GM23338 (cell line): ENCODE data around the gene GOSR2.

ENCODE experiments used
- CREB1 ChIP-seq: fragments of 250-450 bp; sonication (Bioruptor Pico); IDR thresholded peaks from 2 replicates; pipeline ENCODE4 v1.5.0; 2020; ENCODE audit warnings: low read depth, mild to moderate bottlenecking, moderate library complexity
- CTCF ChIP-seq, 2 experiments: fragments of 200-600 bp in 1 of 2; sonication (generic) in 1 of 2; conservative IDR thresholded peaks; 2 replicates each; pipeline versions ENCODE4 v1.5.1 to v1.6.1; 2016 to 2017; ENCODE audit warnings: antibody characterized with exemption in 2 of 2, low read depth in 2 of 2, mild to moderate bottlenecking in 2 of 2, moderate library complexity in 1 of 2
- ETS1 ChIP-seq: IDR thresholded peaks from 2 replicates; pipeline ENCODE4 v1.6.1; 2016; ENCODE audit warnings: antibody characterized with exemption
- EZH2 ChIP-seq: fragments of 200-600 bp; sonication (generic); IDR thresholded peaks from one replicate; pipeline ENCODE4 v1.8.0; 2017; ENCODE audit warnings: antibody characterized with exemption, mild to moderate bottlenecking, low read depth; ENCODE audit not compliant: unreplicated experiment
- EZH2phosphoT487 ChIP-seq: fragments of 200-600 bp; sonication (generic); IDR thresholded peaks from one replicate; pipeline ENCODE4 v1.8.1; 2018; ENCODE audit warnings: antibody characterized with exemption; ENCODE audit not compliant: unreplicated experiment
- POLR2AphosphoS5 ChIP-seq: IDR thresholded peaks from 2 replicates; pipeline ENCODE4 v1.6.1; 2016; ENCODE audit warnings: antibody characterized with exemption, low read depth
- REST ChIP-seq: IDR thresholded peaks from one replicate; pipeline ENCODE4 v1.6.1; 2018; ENCODE audit warnings: antibody characterized with exemption; ENCODE audit not compliant: unreplicated experiment
- STAT1 ChIP-seq: IDR thresholded peaks from one replicate; pipeline ENCODE4 v1.6.1; 2016; ENCODE audit warnings: antibody characterized with exemption; ENCODE audit not compliant: unreplicated experiment
- ZNF114 ChIP-seq: fragments of 250-450 bp; sonication (Bioruptor Pico); IDR thresholded peaks from 2 replicates; pipeline ENCODE4 v1.5.0; 2020; ENCODE audit warnings: mild to moderate bottlenecking, moderate library complexity
- ZNF462 ChIP-seq: fragments of 250-450 bp; sonication (Bioruptor Pico); IDR thresholded peaks from 2 replicates; pipeline ENCODE4 v1.5.0; 2020; ENCODE audit warnings: mild to moderate bottlenecking, moderate library complexity

- TF ChIP-seq CTCF (conservative IDR thresholded peaks at IDR 0.05; ENCODE audit: low read depth in 2 of 2) (0 out of 4 replicates have a peak, but pooled peaks of 1 of the 2 experiments have one; percentile 4), EZH2 (no peak), ETS1 (no peak), POLR2AphosphoS5 (no peak), ZNF462 (CRISPR knock-in tag) (no peak), CREB1 (CRISPR knock-in tag) (no peak), STAT1 (no peak), EZH2phosphoT487 (no peak), REST (no peak), ZNF114 (no peak)
Observed at GRCh38 chr17:46908068-46908737, 14.8 kb upstream of the GOSR2 start.
